ENCODE measurements around the gene NXF1. TPM values are rescaled to one million over a fixed set of nuclear protein-coding genes. Genes with fewer than 3 reads are reported as not detected.

NXF1 gene
- total RNA-seq (2021; fragmentation: NEBNext Ultra II Directional; extraction: Animal tissue kit (Norgen Biotek cat#: 25700)) (44.8 and 49.8 TPM in 2 replicates), polyA plus RNA-seq (2011; rRNA removed) (48.1 and 63.6 TPM in 2 replicates), polyA minus RNA-seq (2011; rRNA and poly(A)+ RNA removed) (31.5 and 31.8 TPM in 2 replicates)
- polyA plus RNA-seq (2011; cell fraction: cytosol; rRNA removed), result 27.3 TPM
- 129 TPM for polyA plus RNA-seq (2011; cell fraction: nucleus; rRNA removed)
- 51.2 to 60.5 TPM (median 56.5 TPM) in 4 replicates for polyA plus RNA-seq (2012, experiment 1 of 2)
- polyA plus RNA-seq (2012, experiment 2 of 2), result 34.5 TPM
- polyA plus RNA-seq (2013, experiment 1 of 2), result 38.0 TPM
- polyA plus RNA-seq (2013, experiment 2 of 2), result 35.0 TPM
- polyA minus RNA-seq (2011; cell fraction: cytosol; rRNA and poly(A)+ RNA removed), result 20.5 TPM
- 20.0 TPM for polyA minus RNA-seq (2011; cell fraction: nucleus; rRNA and poly(A)+ RNA removed)
- long read RNA-seq, experiment 1, transcript NXF1-201 (21 exons, 2,346 nt), result major isoform, 12 of 39 reads
- long read RNA-seq, experiment 1, partial matches to known transcripts, result 14 of 39 reads
- long read RNA-seq, experiment 1, other reads (novel, unspliced or antisense), result 12 of 39 reads
- long read RNA-seq, experiment 2, transcript NXF1-201 (21 exons, 2,346 nt), result major isoform, 19 of 25 reads
- long read RNA-seq, experiment 2, partial matches to known transcripts, result 1 of 25 reads
- long read RNA-seq, experiment 2, other reads (novel, unspliced or antisense), result 5 of 25 reads

GRCh38 chr11:62805076-62805892, at the start of gene NXF1:
Gene NXF1 (minus strand): TSS chr11:62805440. CDS start chr11:62805356, 84 bp downstream.
- H3K79me1 ChIP-seq (ENCODE audit: low read depth, low read length), result peaks cover 6% of the 10 kb centered on the region; the same call in 1 of the 2 replicates
- H2AFZ ChIP-seq (ENCODE audit: low read length), result no peak within 1 kb of the TSS
- H2BK15ac ChIP-seq (ENCODE audit: low read length), result no peak within 1 kb of the TSS
- DNase-seq (ENCODE audit: low read depth in 1 of 2, low spot score in 2 of 2), result peak; percentile 96 to 100
- H3K14ac ChIP-seq (ENCODE audit: insufficient read length), result no peak within 1 kb of the TSS
- H3K4ac ChIP-seq (replicated peaks; ENCODE audit: insufficient read length, low read depth, low read length), result no peak within 1 kb of the TSS
- H2AK5ac ChIP-seq (ENCODE audit: low read depth, low read length), result no peak within 1 kb of the TSS
- no peaks in the 10 kb centered on the region for H3K9me3 ChIP-seq (ENCODE audit: insufficient read depth in 2 of 2, low read depth in 1 of 2, low read length in 1 of 2)
- H4K20me1 ChIP-seq (replicated peaks in 1 of 2; ENCODE audit: control insufficient read depth in 1 of 2, insufficient read depth in 2 of 2, low read length in 2 of 2), result peaks cover 2 to 3% of the 10 kb centered on the region in 2 experiments
- peaks cover 4% of the 10 kb centered on the region; the same call in 1 of the 2 replicates for H3K23me2 ChIP-seq (ENCODE audit: low read depth, low read length)
- peak within 1 kb of the TSS; percentile 43 for H3K56ac ChIP-seq (replicated peaks; ENCODE audit: insufficient read length, low read depth, low read length)
- no peak within 1 kb of the TSS for H2BK120ac ChIP-seq (replicated peaks; ENCODE audit: low read depth, low read length)
- WGBS, 2 experiments (ENCODE audit: extremely low coverage in 1 of 2, insufficient coverage in 1 of 2, insufficient read length in 1 of 2, insufficient replicate concordance in 2 of 2, low coverage in 1 of 2, low lambda C conversion rate in 2 of 2, missing lambda C conversion rate in 1 of 2), result 1% methylated on average over 74 of the region's 77 CpGs; no CpG with 5 or more reads in 1 of the 2 experiments
- peaks cover 14 to 27% (median 21%) of the 10 kb centered on the region in 4 experiments for H3K36me3 ChIP-seq (ENCODE audit: control insufficient read depth in 2 of 4, insufficient read depth in 4 of 4, low read length in 3 of 4)
- H3K4me3 ChIP-seq (ENCODE audit: extremely low read depth in 1 of 4, insufficient read depth in 2 of 4, low read depth in 3 of 4, low read length in 4 of 4), result peak within 1 kb of the TSS; percentile 66 to 85 (median 81)
- peak within 1 kb of the TSS; percentile 81 to 93 for H3K4me2 ChIP-seq (ENCODE audit: insufficient read depth in 1 of 2, low read depth in 2 of 2, low read length in 2 of 2)
- H2BK20ac ChIP-seq (ENCODE audit: low read length), result no peak within 1 kb of the TSS
- H2BK12ac ChIP-seq (ENCODE audit: low read depth, low read length), result no peak within 1 kb of the TSS
- 0 out of 2 replicates have a peak within 1 kb of the TSS, but pooled peaks have one; percentile 3 for H2BK5ac ChIP-seq (ENCODE audit: low read depth, low read length)
- peak within 1 kb of the TSS; percentile 77 to 84 (median 78) for H3K9ac ChIP-seq (replicated peaks in 1 of 4; ENCODE audit: extremely low read depth in 1 of 4, low read depth in 3 of 4, low read length in 3 of 4)
- no peaks in the 10 kb centered on the region for H3K27me3 ChIP-seq (replicated peaks in 1 of 4; ENCODE audit: control insufficient read depth in 3 of 4, extremely low read depth in 1 of 4, insufficient read depth in 3 of 4, low read length in 3 of 4)
- peak within 1 kb of the TSS; percentile 81; the same call in 1 of the 2 replicates for H4K8ac ChIP-seq (ENCODE audit: extremely low read depth, insufficient read depth, low read length)
- no peak within 1 kb of the TSS for H3K23ac ChIP-seq (ENCODE audit: insufficient read length)
- H3K27ac ChIP-seq (ENCODE audit: low read depth, low read length), result peak within 1 kb of the TSS; percentile 48; the same call in 1 of the 2 replicates
- peak within 1 kb of the TSS; percentile 53 for H4K5ac ChIP-seq (ENCODE audit: insufficient read length, low read depth, low read length)
- CTCF ChIA-PET (ENCODE audit: partially characterized antibody), result interaction anchor here (0.6 to 1.6 kb wide), 6 partner anchors 18 to 1695 kb away, joined by 3 to 5 read pairs (median 4); partner anchors contain the start of gene TMEM179B
- peaks cover 5 to 18% of the 10 kb centered on the region in 2 experiments; a peak in 3 of 4 replicates for H3K79me2 ChIP-seq (ENCODE audit: control insufficient read depth in 1 of 2, insufficient read depth in 2 of 2, low read length in 2 of 2)
- peaks cover 0 to 5% (median under 1%) of the 10 kb centered on the region in 4 experiments; a peak in 1 of 7 replicates for H3K4me1 ChIP-seq (replicated peaks in 1 of 4; ENCODE audit: control insufficient read depth in 3 of 4, insufficient read depth in 4 of 4, low read length in 3 of 4)
- no peak for FAIRE-seq
- H3K18ac ChIP-seq (ENCODE audit: extremely low read depth, low read length), result peak within 1 kb of the TSS; percentile 89; the same call in 1 of the 2 replicates
- no peak within 1 kb of the TSS for H4K91ac ChIP-seq (replicated peaks; ENCODE audit: insufficient read length, low read length)
- POLR2A ChIA-PET (ENCODE audit: partially characterized antibody), result interaction anchor here (0.6 to 10.0 kb wide), 47 partner anchors 7 to 759 kb away, joined by 3 to 251 read pairs (median 7); partner anchors contain the start of genes B3GAT3, BSCL2, C11orf98 and CSKMT
- TF ChIP-seq EZH2 (IDR thresholded peaks at IDR 0.05; ENCODE audit: low read depth, low read length, severe bottlenecking), result no peak
- TF ChIP-seq, protein P1, sequence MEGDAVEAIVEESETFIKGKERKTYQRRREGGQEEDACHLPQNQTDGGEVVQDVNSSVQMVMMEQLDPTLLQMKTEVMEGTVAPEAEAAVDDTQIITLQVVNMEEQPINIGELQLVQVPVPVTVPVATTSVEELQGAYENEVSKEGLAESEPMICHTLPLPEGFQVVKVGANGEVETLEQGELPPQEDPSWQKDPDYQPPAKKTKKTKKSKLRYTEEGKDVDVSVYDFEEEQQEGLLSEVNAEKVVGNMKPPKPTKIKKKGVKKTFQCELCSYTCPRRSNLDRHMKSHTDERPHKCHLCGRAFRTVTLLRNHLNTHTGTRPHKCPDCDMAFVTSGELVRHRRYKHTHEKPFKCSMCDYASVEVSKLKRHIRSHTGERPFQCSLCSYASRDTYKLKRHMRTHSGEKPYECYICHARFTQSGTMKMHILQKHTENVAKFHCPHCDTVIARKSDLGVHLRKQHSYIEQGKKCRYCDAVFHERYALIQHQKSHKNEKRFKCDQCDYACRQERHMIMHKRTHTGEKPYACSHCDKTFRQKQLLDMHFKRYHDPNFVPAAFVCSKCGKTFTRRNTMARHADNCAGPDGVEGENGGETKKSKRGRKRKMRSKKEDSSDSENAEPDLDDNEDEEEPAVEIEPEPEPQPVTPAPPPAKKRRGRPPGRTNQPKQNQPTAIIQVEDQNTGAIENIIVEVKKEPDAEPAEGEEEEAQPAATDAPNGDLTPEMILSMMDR (IDR thresholded peaks at IDR 0.05; ENCODE audit: control extremely low read depth in 1 of 3, insufficient read depth in 1 of 3, low read depth in 1 of 3, low read length in 3 of 3), result peak in 1 of 3 experiments; percentile 20; a peak in 1 of 4 replicates
- peak; percentile 99 for TF ChIP-seq TAF7 (optimal IDR thresholded peaks at IDR 0.05; ENCODE audit: borderline replicate concordance, low read depth, low read length)
- no peak for TF ChIP-seq CHD2 (IDR thresholded peaks at IDR 0.05; ENCODE audit: low read length)

Data from H1 (cell line).